Measurements from ENCODE around the gene DHX9. TPM values are rescaled to one million over a fixed set of nuclear protein-coding genes. Genes with fewer than 3 reads are reported as not detected.

Gene DHX9
- total and polyA plus RNA-seq, 2 donors (not counting 1 experiment from before 2014, with no cell fraction given) = 120 to 133 TPM

DNA sequence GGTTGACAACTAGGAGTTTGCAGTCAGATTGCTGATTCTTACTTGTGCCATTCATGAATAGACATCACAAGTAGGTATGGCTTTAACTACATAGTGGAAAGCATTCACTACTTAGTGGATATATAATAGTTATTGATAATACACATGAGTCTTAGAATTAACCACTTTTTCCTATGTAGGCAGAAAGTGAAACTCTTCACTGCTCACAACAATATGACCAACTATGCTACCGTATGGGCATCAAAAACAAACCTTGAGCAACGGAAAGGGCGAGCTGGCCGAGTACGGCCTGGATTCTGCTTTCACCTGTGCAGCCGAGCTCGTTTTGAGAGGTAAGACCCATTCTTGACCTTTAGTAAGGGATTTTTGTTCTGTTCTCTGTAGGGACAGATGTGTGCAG lies 38.7 kb downstream of the DHX9 start:
- TF ChIP-seq, protein P1, sequence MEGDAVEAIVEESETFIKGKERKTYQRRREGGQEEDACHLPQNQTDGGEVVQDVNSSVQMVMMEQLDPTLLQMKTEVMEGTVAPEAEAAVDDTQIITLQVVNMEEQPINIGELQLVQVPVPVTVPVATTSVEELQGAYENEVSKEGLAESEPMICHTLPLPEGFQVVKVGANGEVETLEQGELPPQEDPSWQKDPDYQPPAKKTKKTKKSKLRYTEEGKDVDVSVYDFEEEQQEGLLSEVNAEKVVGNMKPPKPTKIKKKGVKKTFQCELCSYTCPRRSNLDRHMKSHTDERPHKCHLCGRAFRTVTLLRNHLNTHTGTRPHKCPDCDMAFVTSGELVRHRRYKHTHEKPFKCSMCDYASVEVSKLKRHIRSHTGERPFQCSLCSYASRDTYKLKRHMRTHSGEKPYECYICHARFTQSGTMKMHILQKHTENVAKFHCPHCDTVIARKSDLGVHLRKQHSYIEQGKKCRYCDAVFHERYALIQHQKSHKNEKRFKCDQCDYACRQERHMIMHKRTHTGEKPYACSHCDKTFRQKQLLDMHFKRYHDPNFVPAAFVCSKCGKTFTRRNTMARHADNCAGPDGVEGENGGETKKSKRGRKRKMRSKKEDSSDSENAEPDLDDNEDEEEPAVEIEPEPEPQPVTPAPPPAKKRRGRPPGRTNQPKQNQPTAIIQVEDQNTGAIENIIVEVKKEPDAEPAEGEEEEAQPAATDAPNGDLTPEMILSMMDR (conservative IDR thresholded peaks at IDR 0.05 in 1 of 2, IDR thresholded peaks at IDR 0.05 in 1 of 2; ENCODE audit: low read depth in 1 of 2, low read length in 2 of 2) = no peak
- TF ChIP-seq EZH2 (IDR thresholded peaks at IDR 0.05; ENCODE audit: low read length, missing control alignments) = no peak
- H3K36me3 ChIP-seq (ENCODE audit: control insufficient read depth, insufficient read depth, low read length) = peaks cover 27% of the 10 kb centered on the region
- no peak for DNase-seq (ENCODE audit: low read depth in 2 of 2)

GRCh38 chr1:182884872-182885271 lies 45.7 kb downstream of the DHX9 start:
- H3K4me3 ChIP-seq (replicated peaks in 1 of 4; ENCODE audit: control extremely low read depth in 1 of 4, insufficient read depth in 1 of 4, low read depth in 3 of 4, low read length in 4 of 4) = no peak overlapping the region
- no peaks in the 10 kb centered on the region for H3K79me2 ChIP-seq (ENCODE audit: control insufficient read depth, insufficient read depth, low read length)
- peaks cover 28% of the 10 kb centered on the region for H3K36me3 ChIP-seq (ENCODE audit: control insufficient read depth, insufficient read depth, low read length)
- no peak overlapping the region for H3K4me2 ChIP-seq (ENCODE audit: extremely low read depth, insufficient read depth, low read length)
- DNase-seq (ENCODE audit: low read depth in 2 of 2) = no peak
- TF ChIP-seq EZH2 (IDR thresholded peaks at IDR 0.05; ENCODE audit: low read length, missing control alignments) = no peak
- TF ChIP-seq, protein P1 (conservative IDR thresholded peaks at IDR 0.05 in 1 of 2, IDR thresholded peaks at IDR 0.05 in 1 of 2; ENCODE audit: low read depth in 1 of 2, low read length in 2 of 2) = no peak
- no peak overlapping the region for H3K27ac ChIP-seq (ENCODE audit: insufficient read depth, low read length)
- no peak overlapping the region for H2AFZ ChIP-seq (ENCODE audit: low read length)
- no peaks in the 10 kb centered on the region for H3K4me1 ChIP-seq (ENCODE audit: control insufficient read depth, extremely low read depth, insufficient read depth, low read length)
- H3K27me3 ChIP-seq (ENCODE audit: control insufficient read depth, insufficient read depth, low read length) = no peaks in the 10 kb centered on the region
- no peaks in the 10 kb centered on the region for H3K9me3 ChIP-seq (ENCODE audit: control insufficient read depth, insufficient read depth, low read depth, low read length)
- H3K9ac ChIP-seq (ENCODE audit: insufficient read depth, low read length) = no peak overlapping the region
- no peaks in the 10 kb centered on the region for H4K20me1 ChIP-seq (ENCODE audit: control insufficient read depth, extremely low read depth, insufficient read depth, low read length)

More for the DNA sequence above, 38.7 kb downstream of the DHX9 start:
- no peak overlapping the region for H3K27ac ChIP-seq (ENCODE audit: insufficient read depth, low read length)
- H4K20me1 ChIP-seq (ENCODE audit: control insufficient read depth, extremely low read depth, insufficient read depth, low read length) = no peaks in the 10 kb centered on the region
- no peaks in the 10 kb centered on the region for H3K9me3 ChIP-seq (ENCODE audit: control insufficient read depth, insufficient read depth, low read depth, low read length)
- no peaks in the 10 kb centered on the region for H3K27me3 ChIP-seq (ENCODE audit: control insufficient read depth, insufficient read depth, low read length)
- H3K4me2 ChIP-seq (ENCODE audit: extremely low read depth, insufficient read depth, low read length) = no peak overlapping the region
- H3K9ac ChIP-seq (ENCODE audit: insufficient read depth, low read length) = no peak overlapping the region
- H2AFZ ChIP-seq (ENCODE audit: low read length) = no peak overlapping the region
- no peak overlapping the region for H3K4me3 ChIP-seq (replicated peaks in 1 of 4; ENCODE audit: control extremely low read depth in 1 of 4, insufficient read depth in 1 of 4, low read depth in 3 of 4, low read length in 4 of 4)
- no peaks in the 10 kb centered on the region for H3K4me1 ChIP-seq (ENCODE audit: control insufficient read depth, extremely low read depth, insufficient read depth, low read length)
- H3K79me2 ChIP-seq (ENCODE audit: control insufficient read depth, insufficient read depth, low read length) = no peaks in the 10 kb centered on the region

- H4K20me1 ChIP-seq (ENCODE audit: control insufficient read depth, extremely low read depth, insufficient read depth, low read length) = no peaks in the 10 kb centered on the region
- no peaks in the 10 kb centered on the region for H3K4me1 ChIP-seq (ENCODE audit: control insufficient read depth, extremely low read depth, insufficient read depth, low read length)
- H3K27ac ChIP-seq (ENCODE audit: insufficient read depth, low read length) = no peak overlapping the region
- TF ChIP-seq EZH2 (IDR thresholded peaks at IDR 0.05; ENCODE audit: low read length, missing control alignments) = no peak
- TF ChIP-seq, protein P1 (conservative IDR thresholded peaks at IDR 0.05 in 1 of 2, IDR thresholded peaks at IDR 0.05 in 1 of 2; ENCODE audit: low read depth in 1 of 2, low read length in 2 of 2) = no peak
- H3K9me3 ChIP-seq (ENCODE audit: control insufficient read depth, insufficient read depth, low read depth, low read length) = no peaks in the 10 kb centered on the region
- H3K9ac ChIP-seq (ENCODE audit: insufficient read depth, low read length) = no peak overlapping the region
- no peaks in the 10 kb centered on the region for H3K79me2 ChIP-seq (ENCODE audit: control insufficient read depth, insufficient read depth, low read length)
- no peak overlapping the region for H3K4me2 ChIP-seq (ENCODE audit: extremely low read depth, insufficient read depth, low read length)
- no peak overlapping the region for H2AFZ ChIP-seq (ENCODE audit: low read length)
- H3K27me3 ChIP-seq (ENCODE audit: control insufficient read depth, insufficient read depth, low read length) = no peaks in the 10 kb centered on the region
- no peak for DNase-seq (ENCODE audit: low read depth in 2 of 2)
- H3K36me3 ChIP-seq (ENCODE audit: control insufficient read depth, insufficient read depth, low read length) = peaks cover 27% of the 10 kb centered on the region
- no peak overlapping the region for H3K4me3 ChIP-seq (replicated peaks in 1 of 4; ENCODE audit: control extremely low read depth in 1 of 4, insufficient read depth in 1 of 4, low read depth in 3 of 4, low read length in 4 of 4)
Observed at GRCh38 chr1:182885591-182885990, 46.4 kb downstream of the DHX9 start.
